ENCODE results near the gene LARP4B. TPM values are rescaled to one million over a fixed set of nuclear protein-coding genes. Genes with fewer than 3 reads are reported as not detected.

Gene LARP4B
- polyA plus RNA-seq, 2 of the 4 experiments (the other 2 are of a cell fraction), result 25.5 to 54.2 TPM

GRCh38 chr10:845526-845925, 86.0 kb downstream of the LARP4B start:
- FAIRE-seq (no peak), DNase-seq (ENCODE audit: low read depth in 1 of 2, low spot score in 1 of 2) (no peak), ATAC-seq (no peak)
- CTCF ChIA-PET, result no interaction called here
- 92% methylated on average over 3 of the region's 3 CpGs for whole genome bisulfite sequencing (ENCODE audit: missing lambda C conversion rate)
- Histone ChIP-seq H3K27ac (no peak overlapping the region), H3K9me3 (peaks cover 10% of the 10 kb centered on the region; the same call in 2 of the 3 replicates), H3K4me3 (no peak overlapping the region), H3K4me1 (0 out of 3 replicates have a peak, but pooled peaks cover 2% of the 10 kb centered on the region), H3K4me2 (no peak overlapping the region)
- POLR2A ChIA-PET, result no interaction called here
- no peak for TF ChIP-seq HES2 (IDR thresholded peaks at IDR 0.05)
- no peak for TF ChIP-seq HMGXB4 (CRISPR knock-in tag; IDR thresholded peaks at IDR 0.05; ENCODE audit: borderline replicate concordance)
- no peak for TF ChIP-seq MYC (IDR thresholded peaks at IDR 0.05; ENCODE audit: borderline replicate concordance, low read length)
- no peak for TF ChIP-seq TFCP2L1 (CRISPR knock-in tag; IDR thresholded peaks at IDR 0.05)
- TF ChIP-seq ESRRA (IDR thresholded peaks at IDR 0.05; ENCODE audit: borderline replicate concordance, low read length), result no peak

DNA sequence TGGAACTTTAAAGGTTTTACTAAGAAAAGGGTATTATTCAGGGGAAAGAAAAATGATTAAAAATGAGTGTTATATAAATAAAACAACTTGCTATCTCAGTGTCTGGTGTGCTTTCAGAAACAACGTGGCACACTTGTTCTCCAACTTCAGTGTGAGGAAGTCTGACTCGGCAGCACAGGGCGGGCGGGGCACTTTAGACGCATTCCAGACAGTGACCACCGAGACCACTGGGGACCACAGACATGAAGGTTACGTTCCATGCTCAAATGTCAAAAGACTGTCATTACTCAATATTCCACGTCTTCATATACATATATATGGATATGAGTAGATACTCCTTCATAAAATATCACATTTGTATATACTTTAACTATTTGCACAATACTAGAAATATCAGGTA, 87.0 kb downstream of the LARP4B start:
- peaks cover under 1% of the 10 kb centered on the region; the same call in 1 of the 3 replicates for H3K9me3 ChIP-seq
- H3K4me2 ChIP-seq, result no peak overlapping the region
- no peak for ATAC-seq
- H3K4me3 ChIP-seq, result no peak overlapping the region
- H3K4me1 ChIP-seq, result 0 out of 3 replicates have a peak, but pooled peaks cover 2% of the 10 kb centered on the region
- no peak for DNase-seq (ENCODE audit: low read depth in 1 of 2, low spot score in 1 of 2)
- H3K27ac ChIP-seq, result no peak overlapping the region
- TF ChIP-seq JUNB (IDR thresholded peaks at IDR 0.05) (no peak), PHF8 (IDR thresholded peaks at IDR 0.05; ENCODE audit: borderline replicate concordance, low read depth) (no peak), CBX2 (IDR thresholded peaks at IDR 0.05; ENCODE audit: borderline replicate concordance, low read depth) (no peak), CHD2 (IDR thresholded peaks at IDR 0.05; ENCODE audit: low read length, partially characterized antibody) (no peak), HEYL (CRISPR knock-in tag; IDR thresholded peaks at IDR 0.05) (no peak), MYC (IDR thresholded peaks at IDR 0.05; ENCODE audit: borderline replicate concordance, low read length) (no peak), NPAS2 (CRISPR knock-in tag; IDR thresholded peaks at IDR 0.05; ENCODE audit: borderline replicate concordance) (no peak), HMGXB4 (CRISPR knock-in tag; IDR thresholded peaks at IDR 0.05; ENCODE audit: borderline replicate concordance) (no peak), HDAC2 (IDR thresholded peaks at IDR 0.05) (no peak), HES2 (IDR thresholded peaks at IDR 0.05) (no peak), HOXB13 (CRISPR knock-in tag; IDR thresholded peaks at IDR 0.05; ENCODE audit: low read depth) (no peak), NFE2L2 (conservative IDR thresholded peaks at IDR 0.05; ENCODE audit: low read length) (no peak), TFCP2L1 (CRISPR knock-in tag; IDR thresholded peaks at IDR 0.05) (no peak), POLR2AphosphoS2 (conservative IDR thresholded peaks at IDR 0.05; ENCODE audit: low read length) (no peak), ZSCAN20 (CRISPR knock-in tag; IDR thresholded peaks at IDR 0.05) (no peak), RNF2 (IDR thresholded peaks at IDR 0.05; ENCODE audit: borderline replicate concordance, low read depth) (no peak), RFX5 (IDR thresholded peaks at IDR 0.05) (no peak), CEBPB (IDR thresholded peaks at IDR 0.05) (no peak), ZNF302 (CRISPR knock-in tag; IDR thresholded peaks at IDR 0.05) (no peak)
- ChIA-PET POLR2A (no interaction called here), CTCF (interaction anchor here (0.6 kb wide), 1 partner anchor 68 kb away, joined by 3 read pairs; no protein-coding TSS in a partner anchor)
- 92% methylated on average over 8 of the region's 8 CpGs for WGBS (ENCODE audit: missing lambda C conversion rate)
- no peak for FAIRE-seq

Measured in A549 (cell line).